Chondrocyte (in vitro differentiated cells): ENCODE measurements around the gene VDAC1. TPM values are rescaled to one million over a fixed set of nuclear protein-coding genes. Genes with fewer than 3 reads are reported as not detected.
A peak's percentile ranks its signal among the peaks of the same experiment; 100 is the strongest.

Experiments used
- DNase-seq: peaks from one replicate; pipeline ENCODE4 v3.0.0; 2021; ENCODE audit warnings: mixed read lengths, low spot score
- H3K27ac Mint-ChIP-seq: one replicate; pipeline ENCODE4 v1.8.0; 2021; ENCODE audit warnings: mild to moderate bottlenecking, moderate library complexity, mixed read lengths; ENCODE audit not compliant: unreplicated experiment
- H3K27me3 Mint-ChIP-seq: 2 replicates; pipeline ENCODE4 v1.8.0; 2021; ENCODE audit warnings: low read depth, mixed read lengths
- H3K36me3 Mint-ChIP-seq: 2 replicates; pipeline ENCODE4 v1.8.0; 2021; ENCODE audit warnings: low read depth, mixed read lengths
- H3K4me1 Mint-ChIP-seq: 2 replicates; pipeline ENCODE4 v1.8.0; 2021; ENCODE audit warnings: low read depth, mild to moderate bottlenecking, mixed read lengths
- H3K4me3 Mint-ChIP-seq: one replicate; pipeline ENCODE4 v1.8.0; 2021; ENCODE audit warnings: mild to moderate bottlenecking, moderate library complexity, mixed read lengths; ENCODE audit not compliant: unreplicated experiment
- H3K9me3 Mint-ChIP-seq: 2 replicates; pipeline ENCODE4 v1.8.0; 2021; ENCODE audit warnings: low read depth, mixed read lengths
- CTCF ChIP-seq: fragments of 200-600 bp; sonication (generic); IDR thresholded peaks from 2 replicates; pipeline ENCODE4 v1.5.0; 2021; ENCODE audit warnings: antibody characterized with exemption, mild to moderate bottlenecking, moderate library complexity
- total RNA-seq: library from RNA; stranded (reverse); gene quantifications from 3 replicates; pipeline ENCODE4 v1.2.1, GENCODE V29; 2021

The VDAC1 gene
- total RNA-seq, 1 donor from 2014 or later: 138 TPM

DNA sequence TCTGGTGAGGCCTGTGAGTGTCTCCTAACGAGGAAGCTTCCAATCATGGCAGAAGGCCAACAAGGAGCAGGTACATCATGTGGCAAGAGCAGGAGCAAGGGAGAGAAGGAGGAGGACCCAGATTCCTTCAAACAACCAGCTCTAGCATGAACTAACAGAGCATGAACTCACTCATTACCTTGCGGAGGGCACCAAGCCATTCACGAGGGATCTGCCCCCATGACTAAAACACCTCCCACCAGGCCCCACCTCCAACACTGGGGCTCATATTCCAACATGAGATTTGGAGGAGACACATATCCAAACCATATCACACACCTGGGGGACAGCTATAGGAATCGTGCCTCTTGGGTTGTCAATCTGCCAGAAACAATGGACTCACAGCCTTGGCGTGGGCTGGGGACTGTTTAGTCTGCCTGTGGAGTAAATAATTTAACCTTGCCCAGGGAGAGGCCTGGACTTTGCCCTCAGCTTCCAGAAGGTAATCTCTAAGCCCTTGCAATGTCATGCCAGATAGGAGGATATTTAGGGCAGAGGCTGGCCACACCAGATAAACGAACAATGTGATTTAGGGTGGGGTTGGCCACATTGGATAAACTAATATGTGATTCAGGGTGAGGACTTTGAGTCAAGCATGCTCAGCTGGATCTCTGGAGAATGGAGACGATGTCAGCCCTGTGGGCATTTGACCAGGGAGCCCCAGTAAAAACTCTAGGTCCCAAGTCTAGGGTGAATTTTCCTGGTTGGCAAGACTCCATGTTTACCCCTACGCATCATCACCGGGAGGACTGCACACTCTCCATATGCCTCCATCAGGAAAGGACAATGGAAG, 13.6 kb upstream of the VDAC1 start:
- Mint-ChIP-seq H3K36me3 (no peaks in the 10 kb centered on the region), H3K4me3 (no peak overlapping the region), H3K27me3 (peaks cover 11% of the 10 kb centered on the region), H3K9me3 (no peaks in the 10 kb centered on the region), H3K4me1 (no peaks in the 10 kb centered on the region), H3K27ac (no peak overlapping the region)
- DNase-seq: no peak
- TF ChIP-seq CTCF: no peak

- peaks cover 14% of the 10 kb centered on the region for H3K4me1 Mint-ChIP-seq
- peaks cover 7% of the 10 kb centered on the region for H3K9me3 Mint-ChIP-seq
- no peak for TF ChIP-seq CTCF
- DNase-seq: no peak
- no peak overlapping the region for H3K4me3 Mint-ChIP-seq
- peaks cover 2% of the 10 kb centered on the region for H3K27me3 Mint-ChIP-seq
- H3K36me3 Mint-ChIP-seq: peaks cover 1% of the 10 kb centered on the region
- no peak overlapping the region for H3K27ac Mint-ChIP-seq
Measured at GRCh38 chr5:134008266-134008749, 3.5 kb upstream of the VDAC1 start.

GRCh38 chr5:134007581-134008265, 2.9 kb upstream of the VDAC1 start:
- Mint-ChIP-seq H3K4me3 (no peak overlapping the region), H3K9me3 (peaks cover 7% of the 10 kb centered on the region), H3K27ac (no peak overlapping the region), H3K27me3 (no peaks in the 10 kb centered on the region), H3K36me3 (peaks cover 1% of the 10 kb centered on the region), H3K4me1 (peaks cover 20% of the 10 kb centered on the region)
- peak; percentile 35 for DNase-seq
- no peak for TF ChIP-seq CTCF

DNA sequence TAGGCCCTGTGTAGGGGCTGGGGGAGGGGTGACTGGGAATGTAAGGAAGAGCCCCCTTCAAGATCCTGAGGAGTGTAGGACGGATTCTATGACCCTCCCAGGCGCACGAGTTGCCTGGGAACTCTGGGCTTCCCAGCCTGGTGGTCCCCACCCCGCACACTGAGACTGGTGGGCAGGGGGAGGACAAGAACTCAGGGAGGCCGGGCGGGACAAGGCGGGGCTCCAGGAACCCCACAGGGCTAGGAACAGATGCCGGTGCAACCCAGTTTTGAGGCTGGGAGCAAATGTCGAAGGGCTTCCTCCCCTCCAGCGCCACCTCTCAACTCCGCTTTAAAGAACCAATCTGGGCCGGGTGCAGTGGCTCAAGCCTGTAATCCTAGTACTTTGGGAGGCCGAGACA, 1.3 kb upstream of the VDAC1 start:
- no peak for TF ChIP-seq CTCF
- H3K27me3 Mint-ChIP-seq: no peaks in the 10 kb centered on the region
- H3K36me3 Mint-ChIP-seq: peaks cover 3% of the 10 kb centered on the region
- peak; percentile 77 for DNase-seq
- H3K4me1 Mint-ChIP-seq: peaks cover 32% of the 10 kb centered on the region
- H3K9me3 Mint-ChIP-seq: no peaks in the 10 kb centered on the region
- H3K27ac Mint-ChIP-seq: peak overlapping the region; percentile 96
- H3K4me3 Mint-ChIP-seq: peak overlapping the region; percentile 82

- no peak for TF ChIP-seq CTCF
- Mint-ChIP-seq H3K27me3 (no peaks in the 10 kb centered on the region), H3K4me1 (peaks cover 35% of the 10 kb centered on the region), H3K4me3 (peak overlapping the region; percentile 82), H3K36me3 (peaks cover 3% of the 10 kb centered on the region), H3K9me3 (no peaks in the 10 kb centered on the region), H3K27ac (peak overlapping the region; percentile 96)
- DNase-seq: peak; percentile 75
Measured at GRCh38 chr5:134005417-134006061, 764 bp upstream of the VDAC1 start.
